NCI-H1694 (cell line): ENCODE results near the gene TROAP.
"Not testable (repeated sequence)": the region's sequence is repeated elsewhere in the genome, so short reads cannot be mapped to it uniquely, and the experiment has no call there.

Experiments used
- DNase-seq: peaks from one replicate; lab custom pipeline; 2025; lab: John Stamatoyannopoulos, UW

TROAP gene

GRCh38 chr12:49366652-49367380 is 43.8 kb downstream of the TROAP start:
- peak; percentile 67 for DNase-seq

GRCh38 chr12:49367381-49368239 is 44.6 kb downstream of the TROAP start, which contains the start of gene SPATS2:
Gene SPATS2 (plus strand): TSS chr12:49367462. CDS start chr12:49461013, 93,551 bp downstream.
- DNase-seq: peak; percentile 33

GRCh38 chr12:49368240-49368600 is 45.2 kb downstream of the TROAP start:
- DNase-seq: no peak

GRCh38 chr12:49369411-49370145 is 46.5 kb downstream of the TROAP start:
- peak; percentile 19 for DNase-seq

GRCh38 chr12:49370539-49370938 is 47.5 kb downstream of the TROAP start:
- DNase-seq: no peak

- DNase-seq: no peak
These were observed 52.4 kb downstream of the TROAP start for GRCh38 chr12:49375406-49375805.

GRCh38 chr12:49377386-49377785 is 54.3 kb downstream of the TROAP start:
- DNase-seq: no peak

- not testable (repeated sequence) for DNase-seq
These were observed 57.1 kb downstream of the TROAP start for GRCh38 chr12:49380184-49380583.
